Stimulated activated CD8-positive, alpha-beta memory T cell treated with anti-CD3 and anti-CD28 coated beads, Interleukin-15, amount 100 ng/mL, for 4 hours (primary cell): ENCODE measurements around the gene SERP2.
"Not testable (repeated sequence)": the region's sequence is repeated elsewhere in the genome, so short reads cannot be mapped to it uniquely, and the experiment has no call there.

Experiments
- DNase-seq, 2 donors: peaks; one replicate each; pipeline ENCODE4 v3.0.0-alpha.2; 2020; ENCODE audit warnings: low read depth in 2 of 2

The SERP2 gene

DNA sequence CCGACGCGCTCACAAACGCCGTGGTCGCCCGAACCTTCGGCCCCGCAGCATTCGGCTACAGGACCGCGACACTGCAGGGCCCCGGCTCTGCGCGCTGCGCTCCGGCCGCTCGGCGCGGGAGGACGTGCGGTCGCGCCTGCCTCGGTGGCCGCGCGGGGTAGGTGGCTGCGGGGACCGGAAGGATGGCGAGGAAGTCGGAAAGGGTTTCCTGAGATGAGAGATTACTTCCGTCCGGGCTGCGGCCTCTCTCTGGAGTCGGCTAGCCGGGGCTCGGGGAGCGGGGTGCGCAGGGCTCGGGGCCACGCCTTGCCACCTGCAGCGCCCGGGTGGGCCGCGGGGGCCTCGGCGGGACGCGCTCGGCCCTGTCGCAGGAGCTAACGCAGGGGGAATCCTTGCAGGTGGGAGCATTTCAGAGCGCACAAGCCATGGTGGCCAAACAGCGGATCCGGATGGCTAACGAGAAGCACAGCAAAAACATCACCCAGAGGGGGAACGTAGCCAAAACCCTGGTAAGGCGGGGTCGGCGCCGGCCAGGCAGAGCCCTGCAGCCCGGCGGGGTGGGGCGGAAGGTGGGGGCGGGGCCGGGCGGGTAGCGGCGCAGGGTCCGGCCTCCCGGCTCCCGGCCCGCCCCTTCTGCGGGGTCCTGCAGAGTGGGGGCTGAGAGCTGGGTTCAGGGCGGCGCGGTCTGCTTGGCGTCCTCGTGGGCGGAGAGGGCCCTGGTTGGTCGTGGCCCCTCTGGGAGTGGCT lies at the start of gene SERP2:
Gene SERP2, plus strand, starts transcription at position 224 of the 747 bp plus-strand sequence. Its CDS starts 202 bp downstream, at position 426.
- DNase-seq: no peak

DNA sequence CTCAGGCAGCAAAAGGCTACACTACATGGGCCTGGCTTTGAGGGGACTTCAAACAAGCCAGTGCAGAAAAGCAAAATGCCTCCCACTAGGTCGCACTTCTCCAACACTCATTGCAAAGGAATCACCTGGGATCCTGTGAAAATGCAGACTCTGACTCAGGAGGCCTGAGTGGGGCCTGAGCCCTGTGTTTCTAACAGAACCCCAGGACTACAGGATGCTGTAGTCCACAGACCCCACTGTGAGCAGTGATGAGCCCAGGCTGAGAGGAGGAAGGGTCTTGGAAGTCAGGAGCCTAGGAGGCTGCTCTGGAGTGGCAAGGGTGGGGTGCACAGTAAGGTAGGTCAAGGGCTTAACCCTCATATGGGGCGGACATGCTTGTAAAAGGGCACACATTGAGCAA lies 46.7 kb upstream of the SERP2 start:
- no peak for DNase-seq

DNA sequence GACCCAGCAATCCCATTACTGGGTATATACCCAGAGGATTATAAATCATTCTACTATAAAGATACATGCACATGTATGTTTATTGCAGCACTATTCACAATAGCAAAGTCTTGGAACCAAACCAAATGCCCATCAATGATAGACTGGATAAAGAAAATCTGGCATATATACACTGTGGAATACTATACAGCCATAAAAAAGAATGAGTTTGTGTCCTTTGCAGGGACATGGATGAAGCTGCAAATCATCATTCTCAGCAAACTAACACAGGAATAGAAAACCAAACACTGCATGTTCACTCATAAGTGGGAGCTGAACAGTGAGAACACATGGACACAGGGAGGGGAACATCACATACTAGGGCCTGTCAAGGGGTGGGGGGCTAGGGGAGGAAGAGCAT lies 44.6 kb upstream of the SERP2 start:
- not testable (repeated sequence) for DNase-seq

DNA sequence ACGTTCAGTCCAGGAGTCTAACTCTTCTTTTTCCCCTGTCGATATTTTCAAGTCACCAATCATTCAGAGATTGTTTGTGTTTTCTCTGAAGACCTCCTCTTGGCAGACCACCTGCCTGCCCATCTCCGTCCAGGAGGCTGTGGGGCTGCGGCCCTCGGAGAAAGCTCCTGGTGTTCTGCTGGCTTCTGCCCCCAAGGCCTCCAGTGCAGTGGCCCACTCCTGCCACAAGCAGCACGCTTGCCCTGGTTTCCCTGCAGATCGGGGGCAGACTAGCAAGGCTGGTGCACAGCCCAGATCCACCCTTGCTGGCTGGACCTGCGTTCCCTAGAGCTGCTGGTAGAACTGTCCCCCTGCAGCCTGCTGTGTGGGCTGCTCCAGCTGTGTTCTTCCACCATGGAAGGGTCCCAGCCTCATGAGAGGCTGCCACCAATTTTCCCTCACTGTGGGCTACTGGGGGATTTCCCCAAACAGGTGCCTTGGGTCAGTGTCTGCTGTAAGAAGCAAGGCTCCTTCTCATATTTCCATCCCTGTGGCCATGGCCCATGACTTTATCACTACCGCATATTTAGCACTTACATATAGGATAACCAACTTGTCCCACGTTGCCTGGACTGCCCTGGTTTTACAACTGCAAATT lies 43.6 kb upstream of the SERP2 start:
- DNase-seq: no peak

DNA sequence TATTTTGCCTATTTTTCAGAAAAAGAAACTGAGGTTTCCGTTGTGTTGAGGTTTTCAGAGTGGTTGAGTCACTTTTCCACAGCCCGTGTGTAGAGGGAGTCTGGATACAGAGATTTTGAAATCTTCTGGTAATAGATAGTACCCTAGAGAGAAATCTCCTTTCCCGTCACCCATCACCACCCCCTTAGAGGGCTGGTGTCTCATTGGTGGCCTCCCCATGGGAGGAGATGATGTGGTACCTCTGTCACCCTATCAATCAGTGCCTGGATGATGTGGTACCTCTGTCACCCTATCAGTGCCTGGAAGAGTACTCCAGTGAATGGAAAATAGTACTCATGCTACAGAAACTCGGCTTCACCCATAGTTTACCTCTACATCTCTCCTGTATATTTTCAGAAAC lies 42.2 kb upstream of the SERP2 start:
- no peak for DNase-seq

DNA sequence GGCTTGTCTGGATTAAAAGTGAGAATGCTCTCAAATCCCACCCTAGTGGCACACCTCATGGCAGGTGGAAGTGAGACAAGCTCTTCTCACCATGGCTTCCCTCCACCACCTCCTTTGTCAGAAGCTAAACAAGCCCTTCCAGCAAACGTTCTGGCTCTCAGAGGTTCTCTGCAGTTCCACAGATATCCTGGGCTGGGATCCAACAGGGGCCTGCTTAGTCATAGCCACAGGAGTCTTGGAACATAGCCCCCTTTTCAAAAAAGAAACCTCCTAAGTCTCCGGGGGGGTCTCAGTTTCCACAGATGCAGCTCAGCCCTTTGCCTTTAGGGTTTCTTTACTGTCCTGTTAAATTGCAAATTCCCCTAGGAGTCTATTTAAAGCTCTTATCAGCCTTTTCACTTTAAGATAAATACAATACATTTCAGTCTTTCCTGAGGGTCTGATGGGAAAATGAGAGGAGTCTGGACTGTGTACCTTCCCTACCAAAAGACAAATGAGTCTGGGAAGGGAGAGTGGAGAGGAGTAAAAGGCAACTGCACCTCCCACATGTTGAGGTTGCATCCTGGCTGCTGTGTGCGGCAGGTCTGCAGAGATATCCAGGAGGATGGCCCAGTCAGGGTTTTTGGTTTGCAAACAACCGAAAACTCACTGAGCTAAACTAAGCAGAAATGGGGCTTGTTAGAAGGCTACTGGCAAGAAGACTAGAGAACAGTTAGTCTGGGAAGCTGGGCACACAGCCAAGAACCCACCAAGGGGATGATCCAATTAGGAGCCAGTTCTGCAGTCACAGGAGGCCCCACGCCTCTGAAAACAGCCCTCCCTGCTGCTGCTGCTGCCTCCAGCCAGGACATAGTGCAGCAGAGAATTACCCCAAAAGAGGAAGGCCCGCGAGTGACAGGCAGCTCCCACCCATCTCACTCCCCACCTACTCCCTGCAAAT lies 41.4 kb upstream of the SERP2 start:
- no peak for DNase-seq

DNA sequence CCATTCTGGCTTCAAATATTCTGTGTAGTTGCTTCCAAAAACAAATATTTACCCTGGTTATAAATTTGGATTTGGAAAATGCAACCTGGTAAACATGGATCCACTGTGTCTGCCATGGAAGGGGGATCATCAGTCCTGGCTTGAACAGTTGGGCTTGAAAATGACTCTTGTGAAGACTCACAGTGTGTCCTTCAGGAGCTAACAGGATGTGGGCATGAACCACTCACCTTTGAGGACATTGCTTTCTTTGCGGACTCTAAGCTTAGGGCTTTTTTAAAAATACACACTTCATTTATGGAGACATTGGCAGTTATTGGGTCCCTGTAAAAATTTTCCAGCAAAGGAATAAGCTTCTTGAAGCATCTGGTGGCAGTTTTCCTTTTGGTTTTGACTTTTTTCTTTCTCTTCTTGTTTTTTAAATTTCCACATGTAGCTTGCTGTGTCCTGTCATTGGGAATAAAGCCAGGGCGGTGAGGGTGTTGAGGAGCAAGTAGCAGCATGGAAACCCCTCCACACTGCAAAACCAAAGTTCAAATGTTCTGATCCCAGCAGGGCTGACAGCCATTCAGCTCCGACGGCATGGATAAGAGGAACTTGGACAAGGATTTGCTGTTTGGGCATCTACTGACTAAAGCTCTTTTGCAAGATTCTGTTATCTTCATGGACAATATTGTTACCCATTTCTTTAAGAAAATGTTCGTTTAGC lies 39.5 kb upstream of the SERP2 start:
- no peak for DNase-seq

DNA sequence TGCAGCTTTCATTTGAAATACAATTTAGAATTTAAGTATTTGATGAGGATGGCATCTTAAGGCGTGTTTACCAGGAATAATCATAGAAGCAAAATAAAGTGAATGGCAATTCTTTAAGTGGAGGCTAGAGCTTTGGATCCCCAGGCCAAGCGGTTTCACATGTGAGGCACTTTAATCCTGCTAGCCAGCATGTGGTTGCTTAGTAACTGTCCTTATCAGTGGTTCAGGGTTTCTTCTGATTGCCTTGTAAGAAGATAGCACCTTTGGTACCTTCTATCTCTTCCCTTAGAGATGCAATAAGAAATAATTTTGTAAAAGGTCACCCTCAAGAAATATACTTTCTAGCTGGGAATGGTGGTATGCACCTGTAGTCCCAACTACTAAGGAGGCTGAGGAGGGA lies 38.9 kb upstream of the SERP2 start:
- no peak for DNase-seq

DNA sequence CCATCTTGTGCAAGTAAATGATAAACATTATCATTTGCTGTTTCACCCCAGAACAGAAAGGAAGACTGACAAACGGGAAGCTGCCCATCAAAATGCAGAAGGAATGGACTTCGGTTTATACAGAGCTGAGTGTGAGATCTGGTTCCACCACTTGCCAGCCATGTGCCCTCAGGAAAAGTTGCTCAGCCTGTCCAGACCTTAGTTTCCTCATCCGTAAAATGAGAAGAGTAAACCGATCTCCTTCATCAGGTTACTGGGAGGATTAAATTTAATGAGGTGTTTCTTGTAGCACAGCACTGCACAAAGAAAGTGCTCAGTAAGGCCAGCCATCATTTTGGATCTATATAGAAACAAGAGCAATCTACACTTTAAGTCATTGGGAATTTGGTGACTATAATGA lies 36.7 kb upstream of the SERP2 start:
- DNase-seq: no peak

DNA sequence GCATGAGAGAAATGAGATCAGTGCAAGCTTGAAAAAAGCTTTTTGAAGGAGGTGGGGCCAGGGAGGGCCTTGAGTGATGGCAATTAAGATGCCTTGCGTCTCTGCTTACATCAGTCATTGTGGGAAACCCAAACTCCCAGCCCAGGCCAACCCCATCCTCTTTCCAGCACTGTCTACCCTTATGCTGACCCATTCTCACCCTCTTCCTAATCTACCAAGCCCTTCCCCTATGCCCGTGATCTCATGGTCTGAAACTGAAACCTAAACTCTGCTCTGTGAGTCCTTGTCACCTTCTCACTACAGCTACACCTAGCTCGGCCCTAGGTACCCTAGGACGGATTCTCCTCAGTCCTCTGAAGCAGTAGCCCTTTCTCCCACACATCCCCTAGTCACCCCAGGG lies 36.0 kb upstream of the SERP2 start:
- no peak for DNase-seq

DNA sequence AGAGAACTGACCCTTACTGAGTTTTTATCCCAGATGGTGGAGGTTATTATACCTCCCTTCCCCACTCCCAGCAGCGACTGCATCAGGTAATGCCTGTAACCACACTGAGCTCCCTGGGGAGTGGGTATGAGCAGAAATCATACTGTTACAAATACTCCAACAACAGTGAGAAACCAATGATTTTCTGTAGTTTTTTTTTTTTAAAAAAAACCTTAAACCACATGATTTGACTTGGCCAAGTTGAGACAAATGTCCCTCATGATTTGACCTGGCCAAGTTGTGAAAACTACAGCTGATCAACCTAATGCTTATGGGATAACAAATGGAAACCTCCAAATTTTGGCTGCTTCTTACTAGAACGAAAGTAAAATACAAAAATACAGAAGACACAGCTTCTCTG lies 33.1 kb upstream of the SERP2 start:
- DNase-seq: no peak

DNA sequence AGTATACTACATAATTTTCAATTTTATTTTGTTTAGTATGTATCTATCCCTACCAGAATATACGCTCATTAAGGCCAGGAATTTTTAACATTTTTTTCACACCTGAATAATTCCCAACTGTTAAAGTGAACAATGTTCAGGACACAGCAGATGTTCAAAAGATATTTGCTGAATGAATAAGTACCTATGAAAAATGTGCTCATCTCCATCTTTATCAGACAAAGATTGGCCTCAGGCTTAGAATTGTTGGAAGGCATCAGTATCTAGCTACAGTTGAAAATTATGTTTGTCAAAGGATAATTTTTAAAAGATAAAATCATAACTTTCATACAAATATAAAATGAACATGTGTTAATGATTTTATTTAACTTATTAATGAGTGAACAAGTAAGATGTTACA lies 30.9 kb upstream of the SERP2 start:
- no peak for DNase-seq

DNA sequence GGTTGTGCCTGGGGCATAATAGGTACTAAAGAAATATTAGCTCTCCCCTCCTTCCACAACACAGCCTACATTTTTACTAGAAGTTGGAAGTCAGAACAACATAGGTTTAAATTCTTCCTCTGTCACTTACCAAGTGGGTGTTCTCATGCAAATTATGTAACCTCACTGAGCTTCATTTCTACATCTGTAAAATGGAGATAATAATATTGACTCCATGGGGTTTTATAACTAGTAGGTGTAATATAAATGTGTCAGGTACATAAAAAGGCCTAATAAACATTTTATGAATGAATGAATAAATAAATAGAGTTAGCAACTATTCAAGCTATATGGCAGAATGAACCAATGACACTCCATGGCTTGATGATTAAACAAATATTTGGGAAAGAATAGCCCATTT lies 27.1 kb upstream of the SERP2 start:
- DNase-seq: no peak

DNA sequence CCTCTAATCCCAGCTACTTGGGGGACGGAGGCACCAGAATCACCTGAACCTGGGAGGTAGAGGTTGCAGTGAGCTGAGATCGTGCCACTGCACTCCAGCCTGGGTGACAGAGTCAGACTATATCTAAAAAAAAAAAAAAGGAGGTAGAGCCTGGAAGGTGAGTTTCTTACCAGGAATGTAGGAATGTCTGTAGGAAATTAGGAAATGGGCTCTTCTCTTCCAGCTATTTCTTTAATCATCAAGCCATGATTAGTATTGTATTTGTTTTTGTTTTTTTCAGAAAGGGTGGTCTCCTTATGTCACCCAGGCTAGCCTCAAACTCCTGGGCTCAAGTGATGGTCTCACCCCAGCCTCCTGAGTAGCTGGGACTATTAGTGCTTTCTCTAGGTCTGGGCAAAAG lies 26.3 kb upstream of the SERP2 start:
- no peak for DNase-seq

DNA sequence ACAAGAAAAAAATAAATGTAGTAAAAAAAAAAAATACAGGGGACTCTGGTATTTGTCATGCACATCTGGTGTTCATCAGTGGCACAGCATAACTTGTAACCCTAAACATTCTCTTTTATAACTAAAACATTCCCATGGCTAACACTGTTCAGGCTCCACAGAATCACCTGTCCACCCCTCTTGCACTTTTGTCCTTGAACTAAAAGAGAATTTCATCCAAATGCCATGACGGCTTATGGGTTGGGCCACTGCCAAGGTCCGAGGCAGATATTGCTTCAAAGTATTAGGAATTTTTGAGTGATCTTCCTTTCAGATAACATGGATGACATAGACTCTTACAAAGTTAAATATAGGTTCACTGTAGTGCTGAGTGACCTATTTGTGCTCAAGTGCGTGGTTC lies 25.7 kb upstream of the SERP2 start:
- no peak for DNase-seq

DNA sequence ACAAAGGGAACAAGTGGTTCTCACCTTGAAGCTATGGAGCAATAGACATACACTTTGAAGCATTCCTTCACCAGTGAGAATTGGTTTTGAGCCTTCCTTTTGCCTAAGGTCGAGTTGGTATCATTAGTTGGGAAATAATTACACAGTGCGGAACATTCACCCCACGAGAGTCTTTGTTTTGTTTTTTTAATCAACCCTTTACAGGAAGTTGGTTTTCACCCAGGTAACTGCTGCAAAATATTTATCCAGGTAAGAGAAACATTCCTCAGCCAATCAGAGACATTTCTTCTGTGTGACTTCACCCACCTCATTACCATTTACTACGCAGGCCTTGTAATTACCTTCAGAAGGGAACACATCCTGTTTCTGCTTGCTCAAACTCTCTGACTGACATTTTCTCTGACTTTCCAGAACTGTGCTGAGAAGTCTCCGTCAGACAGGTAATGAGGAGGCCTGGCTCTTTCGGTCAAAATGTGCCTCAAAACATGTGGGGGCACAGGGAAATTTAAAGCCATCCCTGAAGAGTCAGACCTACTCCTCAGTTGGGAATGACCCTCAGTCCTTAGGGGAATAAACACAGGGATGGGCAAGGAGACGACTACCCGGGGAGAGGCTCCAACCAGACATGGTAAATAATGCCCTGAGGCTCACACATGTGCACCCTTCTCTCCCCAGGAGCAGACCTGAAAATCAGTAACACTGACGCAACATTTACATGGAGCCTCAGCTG lies 22.7 kb upstream of the SERP2 start:
- DNase-seq: no peak

DNA sequence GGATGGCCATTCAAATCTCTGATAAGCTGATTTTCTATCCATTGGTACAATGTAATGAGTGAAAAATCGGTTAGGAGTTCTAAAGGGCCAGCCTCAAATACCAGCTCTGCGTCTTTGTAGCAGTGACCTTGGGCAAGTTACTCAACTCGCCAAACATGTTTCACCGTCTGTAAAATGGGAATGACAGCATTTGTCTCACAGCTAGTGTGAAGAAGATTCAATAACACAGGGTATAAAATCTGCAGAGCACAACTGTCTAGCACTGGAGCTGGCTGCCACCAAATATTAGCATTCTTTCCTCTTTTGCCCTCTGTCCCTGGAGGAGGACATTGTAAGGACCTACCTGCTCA lies 22.1 kb upstream of the SERP2 start:
- DNase-seq: no peak

DNA sequence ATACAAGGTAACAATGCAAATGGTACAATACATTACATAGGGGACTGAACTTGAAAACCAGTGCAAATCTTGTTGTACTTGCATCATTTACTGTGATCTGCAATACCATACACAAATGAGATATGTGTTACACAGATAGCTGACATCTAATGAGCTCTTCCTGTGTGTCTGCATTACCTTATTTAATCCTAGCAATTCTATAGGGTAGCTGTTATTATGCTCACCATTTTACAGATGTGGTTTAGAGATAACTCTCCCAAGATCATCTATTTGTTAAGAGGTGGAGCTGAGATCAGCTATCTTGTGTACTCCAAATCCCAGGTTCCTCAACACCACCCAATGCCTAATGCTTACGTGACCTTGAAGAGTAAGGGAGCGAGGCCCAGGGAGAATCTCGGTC lies 21.4 kb upstream of the SERP2 start:
- no peak for DNase-seq

DNA sequence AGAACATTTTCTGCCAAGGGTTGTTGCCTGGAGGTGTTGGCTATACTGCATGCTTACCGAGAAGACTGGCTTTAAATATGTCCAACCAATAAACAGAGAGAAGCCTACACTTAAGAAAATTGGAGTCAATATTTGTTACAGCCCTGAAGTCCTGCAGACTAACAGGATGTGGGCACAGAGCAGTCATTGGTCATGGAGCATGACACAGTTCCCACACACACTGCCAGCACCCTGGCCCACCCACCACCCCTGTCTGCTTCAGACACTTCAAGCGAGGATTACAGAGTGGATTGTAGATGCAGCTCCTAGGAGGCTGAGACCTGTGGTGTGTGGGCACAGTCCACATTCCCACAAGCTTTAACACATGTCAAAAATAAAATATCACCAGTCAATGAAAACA lies 21.0 kb upstream of the SERP2 start:
- no peak for DNase-seq

DNA sequence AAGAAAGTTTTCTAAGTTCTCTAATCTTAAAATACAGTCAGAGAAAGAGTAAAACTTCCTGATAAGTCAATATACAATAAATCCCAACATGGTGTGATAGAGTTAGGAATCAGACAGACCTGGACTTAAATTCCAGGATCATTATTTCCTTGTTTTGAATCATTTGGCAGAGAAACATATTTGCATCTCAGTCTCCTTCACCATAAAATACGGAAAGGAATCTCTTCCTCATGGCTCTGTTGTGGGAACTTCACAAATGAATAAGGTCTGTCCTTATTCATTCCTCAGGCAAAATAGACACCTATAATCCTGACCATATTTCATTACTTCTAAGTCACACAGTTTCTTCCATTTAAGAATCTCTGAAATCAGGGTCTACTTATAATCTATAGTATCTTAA lies 19.3 kb upstream of the SERP2 start:
- DNase-seq: no peak

DNA sequence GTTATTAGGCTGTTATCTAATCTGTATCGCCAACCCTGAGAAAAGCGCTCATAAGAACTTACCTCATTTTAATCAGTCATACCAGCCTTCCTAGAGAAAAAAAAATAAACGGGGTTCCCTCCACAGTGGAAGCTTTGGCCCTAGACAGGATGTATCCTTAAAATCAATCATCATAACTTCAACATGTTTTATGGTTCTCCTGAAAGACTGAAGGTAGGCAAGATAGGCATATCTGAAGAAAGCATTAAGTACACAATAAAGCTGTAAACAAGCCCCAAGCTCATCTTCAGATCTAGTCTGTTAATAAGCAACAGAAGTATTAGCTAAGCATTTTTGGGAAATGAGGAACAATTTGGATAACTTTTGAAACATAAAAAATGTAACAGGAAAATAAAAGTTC lies 18.7 kb upstream of the SERP2 start:
- DNase-seq: no peak
